Natural killer cell treated with Interleukin-12 subunit alpha and Interleukin-12 subunit beta and Interleukin-15 and Interleukin-18, amount 100 ng/mL, for 72 hours (primary cell): ENCODE measurements around the gene KLRF1. TPM values are rescaled to one million over a fixed set of nuclear protein-coding genes. Genes with fewer than 3 reads are reported as not detected.

Source experiments
- total RNA-seq, 2 donors: library from RNA; stranded (reverse); gene quantifications; one replicate each; pipeline ENCODE4 v1.2.3, GENCODE V29; 2022

Gene KLRF1
- total RNA-seq, 2 donors from 2014 or later: 1.7 to 2.1 TPM

Other genes with a start within 250 kb of the KLRF1 start
- gene KLRB1, start 219.6 kb upstream of the KLRF1 start, total RNA-seq: 10 to 100 TPM; 10.5 to 23.9 TPM
- 100 to 1,000 TPM in 1 of 2 donors, 10 to 100 TPM in 1; 95.2 to 122 TPM for gene CLEC2D, start 157.8 kb upstream of the KLRF1 start, total RNA-seq
- gene CLECL1, start 94.4 kb upstream of the KLRF1 start, total RNA-seq: 1 to 10 TPM; 1.3 to 2.8 TPM
- 10 to 100 TPM; 53.6 to 55.6 TPM for gene CD69, start 66.6 kb upstream of the KLRF1 start, total RNA-seq
- 10 to 100 TPM; 26.7 to 70.3 TPM for gene CLEC2B, start 41.9 kb downstream of the KLRF1 start, total RNA-seq
- not detected for gene KLRF2, start 54.0 kb downstream of the KLRF1 start, total RNA-seq
- not detected for gene CLEC2A, start 104.9 kb downstream of the KLRF1 start, total RNA-seq
- 1 to 10 TPM; 2.0 to 4.8 TPM for gene CLEC12A, start 143.9 kb downstream of the KLRF1 start, total RNA-seq
- not detected for gene CLEC1B, start 171.6 kb downstream of the KLRF1 start, total RNA-seq
- under 1 TPM in 1 of 2 donors, not detected in 1; 0.57 TPM for gene CLEC12B, start 183.1 kb downstream of the KLRF1 start, total RNA-seq
- not detected for gene CLEC9A, start 203.2 kb downstream of the KLRF1 start, total RNA-seq